ENCODE data around the gene POLR3E. TPM values are rescaled to one million over a fixed set of nuclear protein-coding genes. Genes with fewer than 3 reads are reported as not detected.

Gene POLR3E
- total RNA-seq, 1 donor from 2014 or later = 56.6 TPM

DNA sequence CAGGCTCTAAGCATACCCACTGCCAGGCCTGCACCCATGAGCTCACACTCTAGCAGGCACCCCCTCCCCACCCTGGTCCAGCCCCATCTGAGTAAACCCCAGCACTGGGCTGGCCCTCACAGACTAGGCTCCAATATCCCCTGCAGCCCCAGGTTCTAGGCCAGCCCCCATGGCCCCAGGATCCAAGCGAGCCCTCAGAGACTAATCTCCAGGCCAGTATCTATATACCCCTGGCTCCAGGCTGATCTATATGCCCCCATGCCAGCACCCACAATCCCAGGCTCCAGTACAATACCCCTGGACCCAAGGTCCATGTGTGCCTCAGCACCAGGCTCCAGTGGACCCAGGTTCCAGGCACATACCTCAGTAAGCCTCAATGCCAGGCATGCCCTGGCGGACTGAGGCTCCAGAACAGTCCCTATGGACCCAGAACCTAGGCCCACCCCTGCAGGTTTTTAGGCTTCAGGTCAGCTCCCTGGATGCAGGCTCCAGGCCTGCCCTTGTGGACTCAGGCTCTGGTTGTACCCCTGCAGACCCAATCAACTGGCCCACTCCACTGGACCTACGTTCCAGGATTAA, 38.5 kb downstream of the POLR3E start:
- H3K4me1 Mint-ChIP-seq (ENCODE audit: unreplicated experiment) = no peaks in the 10 kb centered on the region
- H3K36me3 Mint-ChIP-seq = peaks cover 67% of the 10 kb centered on the region
- H3K27me3 Mint-ChIP-seq = no peaks in the 10 kb centered on the region
- peaks cover 24% of the 10 kb centered on the region for H3K9me3 Mint-ChIP-seq
- H3K27ac Mint-ChIP-seq = no peak overlapping the region
- H3K4me3 Mint-ChIP-seq = no peak overlapping the region
- TF ChIP-seq, protein P1, sequence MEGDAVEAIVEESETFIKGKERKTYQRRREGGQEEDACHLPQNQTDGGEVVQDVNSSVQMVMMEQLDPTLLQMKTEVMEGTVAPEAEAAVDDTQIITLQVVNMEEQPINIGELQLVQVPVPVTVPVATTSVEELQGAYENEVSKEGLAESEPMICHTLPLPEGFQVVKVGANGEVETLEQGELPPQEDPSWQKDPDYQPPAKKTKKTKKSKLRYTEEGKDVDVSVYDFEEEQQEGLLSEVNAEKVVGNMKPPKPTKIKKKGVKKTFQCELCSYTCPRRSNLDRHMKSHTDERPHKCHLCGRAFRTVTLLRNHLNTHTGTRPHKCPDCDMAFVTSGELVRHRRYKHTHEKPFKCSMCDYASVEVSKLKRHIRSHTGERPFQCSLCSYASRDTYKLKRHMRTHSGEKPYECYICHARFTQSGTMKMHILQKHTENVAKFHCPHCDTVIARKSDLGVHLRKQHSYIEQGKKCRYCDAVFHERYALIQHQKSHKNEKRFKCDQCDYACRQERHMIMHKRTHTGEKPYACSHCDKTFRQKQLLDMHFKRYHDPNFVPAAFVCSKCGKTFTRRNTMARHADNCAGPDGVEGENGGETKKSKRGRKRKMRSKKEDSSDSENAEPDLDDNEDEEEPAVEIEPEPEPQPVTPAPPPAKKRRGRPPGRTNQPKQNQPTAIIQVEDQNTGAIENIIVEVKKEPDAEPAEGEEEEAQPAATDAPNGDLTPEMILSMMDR (conservative IDR thresholded peaks at IDR 0.05) = no peak
- no peak for DNase-seq (ENCODE audit: extremely low spot score, unreplicated experiment)

DNA sequence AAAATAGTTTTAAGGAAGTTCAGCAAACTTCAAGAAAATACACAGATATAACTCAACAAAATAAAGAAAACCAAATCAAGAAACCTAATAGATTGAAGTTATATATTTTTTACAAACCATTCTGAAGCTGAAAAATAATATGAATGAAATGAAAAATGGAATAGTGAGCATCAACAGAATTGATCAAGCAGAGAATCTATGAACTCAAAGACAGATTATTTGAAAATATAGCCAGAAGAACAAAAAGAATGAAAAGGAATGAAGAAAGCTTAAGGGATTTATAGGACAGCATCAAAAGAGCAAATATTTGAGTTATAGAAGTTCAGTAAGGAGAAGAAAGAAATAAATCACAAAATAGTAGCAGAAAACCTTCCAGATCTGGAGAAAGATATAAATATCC, 39.4 kb downstream of the POLR3E start:
- peaks cover 24% of the 10 kb centered on the region for H3K9me3 Mint-ChIP-seq
- DNase-seq (ENCODE audit: extremely low spot score, unreplicated experiment) = no peak
- H3K4me3 Mint-ChIP-seq = no peak overlapping the region
- H3K27ac Mint-ChIP-seq = no peak overlapping the region
- no peaks in the 10 kb centered on the region for H3K27me3 Mint-ChIP-seq
- TF ChIP-seq, protein P1 (conservative IDR thresholded peaks at IDR 0.05) = no peak
- H3K36me3 Mint-ChIP-seq = peaks cover 63% of the 10 kb centered on the region
- no peaks in the 10 kb centered on the region for H3K4me1 Mint-ChIP-seq (ENCODE audit: unreplicated experiment)

DNA sequence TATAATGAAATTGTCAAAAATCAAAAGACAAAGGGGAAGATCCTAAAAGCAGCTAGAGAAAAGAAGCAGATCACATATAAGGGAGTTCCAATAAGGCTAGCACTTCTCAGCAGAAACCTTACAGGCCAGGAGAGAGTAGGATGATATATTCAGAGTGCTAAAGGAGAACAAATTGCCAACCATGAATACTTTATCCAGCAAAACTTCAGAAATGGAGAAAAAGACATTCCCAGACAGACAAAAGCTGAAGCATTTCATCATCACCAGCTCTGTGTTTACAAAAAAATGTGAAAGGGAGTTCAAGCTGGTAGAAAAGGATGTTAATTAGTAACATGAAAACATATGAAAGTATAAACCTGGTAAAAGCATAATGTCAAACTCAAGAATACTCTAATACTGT, 39.8 kb downstream of the POLR3E start:
- no peaks in the 10 kb centered on the region for H3K27me3 Mint-ChIP-seq
- H3K4me3 Mint-ChIP-seq = no peak overlapping the region

DNA sequence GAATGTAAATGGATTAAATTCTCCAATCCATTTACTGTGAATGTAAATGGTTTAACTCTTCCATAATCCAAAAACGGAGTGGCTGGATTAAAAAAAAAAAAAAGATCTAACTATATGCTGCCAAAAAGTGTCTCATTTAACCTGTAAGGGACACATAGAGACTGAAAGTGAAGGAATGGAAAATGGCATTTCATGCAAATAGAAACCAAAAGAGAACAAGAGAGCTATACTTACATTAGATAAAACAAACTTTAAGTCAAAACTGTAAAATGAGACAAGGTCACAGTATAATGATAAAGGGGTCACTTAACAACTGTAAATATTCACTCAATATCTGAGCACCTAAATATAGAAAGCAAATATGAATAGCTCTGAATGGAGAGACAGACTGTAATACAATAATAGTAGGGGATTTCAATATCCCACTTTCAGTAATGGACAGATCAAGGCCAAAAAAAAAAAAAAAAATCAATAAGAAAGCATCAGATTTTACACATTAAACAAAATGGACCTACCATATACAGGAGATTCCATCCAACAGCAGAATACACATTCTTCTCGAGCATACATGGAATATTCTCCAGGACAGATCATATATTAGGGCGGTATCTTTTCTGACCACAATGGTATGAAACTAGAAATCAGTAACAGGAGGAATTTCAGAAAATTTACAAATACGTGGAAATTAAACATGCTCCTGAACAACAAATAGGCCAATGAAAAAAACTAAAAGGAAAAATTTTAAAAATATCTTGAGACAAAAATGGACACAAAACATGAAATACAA, 40.8 kb downstream of the POLR3E start:
- no peak overlapping the region for H3K4me3 Mint-ChIP-seq
- TF ChIP-seq, protein P1 (conservative IDR thresholded peaks at IDR 0.05) = no peak
- no peaks in the 10 kb centered on the region for H3K27me3 Mint-ChIP-seq
- no peak for DNase-seq (ENCODE audit: extremely low spot score, unreplicated experiment)
- H3K4me1 Mint-ChIP-seq (ENCODE audit: unreplicated experiment) = no peaks in the 10 kb centered on the region
- peaks cover 24% of the 10 kb centered on the region for H3K9me3 Mint-ChIP-seq
- H3K36me3 Mint-ChIP-seq = peaks cover 53% of the 10 kb centered on the region
- no peak overlapping the region for H3K27ac Mint-ChIP-seq

More for the DNA sequence above, 39.8 kb downstream of the POLR3E start:
- H3K9me3 Mint-ChIP-seq = peaks cover 24% of the 10 kb centered on the region
- TF ChIP-seq, protein P1 (conservative IDR thresholded peaks at IDR 0.05) = no peak
- no peaks in the 10 kb centered on the region for H3K4me1 Mint-ChIP-seq (ENCODE audit: unreplicated experiment)
- no peak for DNase-seq (ENCODE audit: extremely low spot score, unreplicated experiment)
- H3K27ac Mint-ChIP-seq = no peak overlapping the region
- H3K36me3 Mint-ChIP-seq = peaks cover 59% of the 10 kb centered on the region

DNA sequence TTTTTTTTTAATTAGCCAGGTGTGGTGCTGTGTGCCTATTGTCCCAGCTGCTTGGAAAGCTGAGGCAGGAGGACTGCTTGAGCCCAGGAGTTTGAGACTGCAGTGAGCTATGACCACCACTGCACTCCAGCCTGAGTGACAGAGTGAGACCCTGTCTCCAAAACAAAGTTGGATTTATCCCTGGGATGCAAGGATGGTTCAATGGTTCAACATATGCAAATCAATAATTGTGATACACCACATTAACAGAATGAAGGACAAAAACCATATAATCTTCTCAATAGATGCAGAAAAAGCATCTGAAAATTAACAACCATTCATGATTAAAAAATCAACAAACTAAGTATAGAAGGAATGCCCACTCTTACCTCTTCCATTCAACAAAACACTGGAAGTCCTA, 43.7 kb downstream of the POLR3E start:
- Mint-ChIP-seq H3K36me3 (peaks cover 33% of the 10 kb centered on the region), H3K4me1 (ENCODE audit: unreplicated experiment) (no peaks in the 10 kb centered on the region)

More for the DNA sequence above, 43.7 kb downstream of the POLR3E start:
- Mint-ChIP-seq H3K9me3 (peaks cover 24% of the 10 kb centered on the region), H3K27me3 (no peaks in the 10 kb centered on the region), H3K27ac (no peak overlapping the region), H3K4me3 (no peak overlapping the region)
- TF ChIP-seq, protein P1 (conservative IDR thresholded peaks at IDR 0.05) = no peak
- DNase-seq (ENCODE audit: extremely low spot score, unreplicated experiment) = no peak
